ENCODE results near the gene RPS15.

Gene RPS15

DNA sequence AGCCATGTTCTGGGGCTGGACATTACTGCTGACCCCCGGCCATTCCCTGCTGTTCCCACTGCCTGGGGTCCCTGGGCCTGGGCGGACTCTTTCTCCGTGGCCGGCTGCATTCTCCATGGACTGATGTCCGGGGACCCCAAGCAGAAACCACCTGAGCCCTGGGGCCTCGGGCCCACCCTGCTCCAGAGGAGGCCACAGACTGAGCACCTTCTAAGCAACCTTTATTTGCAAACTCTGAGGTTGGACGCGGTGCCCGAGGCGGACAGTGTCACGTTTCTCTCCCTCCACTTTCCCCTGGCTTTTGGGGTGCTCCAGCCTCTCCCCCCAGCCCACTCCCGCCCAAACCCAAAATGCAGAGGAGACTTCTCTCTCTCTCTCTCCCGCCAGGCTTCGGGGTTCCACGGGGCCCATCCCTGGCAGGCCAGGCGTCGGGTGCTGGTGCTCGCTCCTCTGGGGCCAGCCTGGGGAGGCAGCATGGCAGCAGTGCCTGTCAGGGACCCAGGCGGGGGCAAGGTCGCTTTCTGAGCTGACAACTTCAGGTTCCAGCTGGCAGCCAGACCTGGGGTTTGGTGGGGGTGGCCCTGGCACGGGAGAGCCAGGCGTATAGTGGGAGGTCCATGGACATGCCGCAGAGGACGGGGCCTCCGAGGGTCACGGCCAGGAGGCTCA lies 43.2 kb downstream of the RPS15 start:
- no peaks in the 10 kb centered on the region for H3K27me3 ChIP-seq (ENCODE audit: insufficient read depth, low read length)
- no peaks in the 10 kb centered on the region for H3K79me2 ChIP-seq (ENCODE audit: insufficient read depth, low read length)
- TF ChIP-seq, protein P1, sequence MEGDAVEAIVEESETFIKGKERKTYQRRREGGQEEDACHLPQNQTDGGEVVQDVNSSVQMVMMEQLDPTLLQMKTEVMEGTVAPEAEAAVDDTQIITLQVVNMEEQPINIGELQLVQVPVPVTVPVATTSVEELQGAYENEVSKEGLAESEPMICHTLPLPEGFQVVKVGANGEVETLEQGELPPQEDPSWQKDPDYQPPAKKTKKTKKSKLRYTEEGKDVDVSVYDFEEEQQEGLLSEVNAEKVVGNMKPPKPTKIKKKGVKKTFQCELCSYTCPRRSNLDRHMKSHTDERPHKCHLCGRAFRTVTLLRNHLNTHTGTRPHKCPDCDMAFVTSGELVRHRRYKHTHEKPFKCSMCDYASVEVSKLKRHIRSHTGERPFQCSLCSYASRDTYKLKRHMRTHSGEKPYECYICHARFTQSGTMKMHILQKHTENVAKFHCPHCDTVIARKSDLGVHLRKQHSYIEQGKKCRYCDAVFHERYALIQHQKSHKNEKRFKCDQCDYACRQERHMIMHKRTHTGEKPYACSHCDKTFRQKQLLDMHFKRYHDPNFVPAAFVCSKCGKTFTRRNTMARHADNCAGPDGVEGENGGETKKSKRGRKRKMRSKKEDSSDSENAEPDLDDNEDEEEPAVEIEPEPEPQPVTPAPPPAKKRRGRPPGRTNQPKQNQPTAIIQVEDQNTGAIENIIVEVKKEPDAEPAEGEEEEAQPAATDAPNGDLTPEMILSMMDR (IDR thresholded peaks at IDR 0.05; ENCODE audit: low read length) = no peak
- TF ChIP-seq EZH2 (IDR thresholded peaks at IDR 0.05; ENCODE audit: borderline replicate concordance, low read length) = no peak
- H3K4me2 ChIP-seq (ENCODE audit: low read length) = no peak overlapping the region
- no peak overlapping the region for H3K4me3 ChIP-seq (ENCODE audit: low read depth, low read length, poor library complexity, severe bottlenecking)
- no peaks in the 10 kb centered on the region for H3F3A ChIP-seq (ENCODE audit: insufficient read depth, low read length)
- H3K9me2 ChIP-seq (ENCODE audit: low read depth, low read length) = no peaks in the 10 kb centered on the region
- no peak overlapping the region for H2AFZ ChIP-seq (ENCODE audit: low read length)
- no peak overlapping the region for H3K27ac ChIP-seq (ENCODE audit: low read depth, low read length, poor library complexity, severe bottlenecking)
- no peak overlapping the region for H3K9ac ChIP-seq (ENCODE audit: low read length)
- H3K9me3 ChIP-seq (ENCODE audit: low read length) = no peaks in the 10 kb centered on the region
- no peaks in the 10 kb centered on the region for H4K20me1 ChIP-seq (ENCODE audit: insufficient read depth, low read length)
- peaks cover 14% of the 10 kb centered on the region for H3K4me1 ChIP-seq (ENCODE audit: insufficient read depth, low read length, severe bottlenecking)
- peaks cover 6% of the 10 kb centered on the region; the same call in 1 of the 2 replicates for H3K36me3 ChIP-seq (ENCODE audit: insufficient read depth, low read length)

DNA sequence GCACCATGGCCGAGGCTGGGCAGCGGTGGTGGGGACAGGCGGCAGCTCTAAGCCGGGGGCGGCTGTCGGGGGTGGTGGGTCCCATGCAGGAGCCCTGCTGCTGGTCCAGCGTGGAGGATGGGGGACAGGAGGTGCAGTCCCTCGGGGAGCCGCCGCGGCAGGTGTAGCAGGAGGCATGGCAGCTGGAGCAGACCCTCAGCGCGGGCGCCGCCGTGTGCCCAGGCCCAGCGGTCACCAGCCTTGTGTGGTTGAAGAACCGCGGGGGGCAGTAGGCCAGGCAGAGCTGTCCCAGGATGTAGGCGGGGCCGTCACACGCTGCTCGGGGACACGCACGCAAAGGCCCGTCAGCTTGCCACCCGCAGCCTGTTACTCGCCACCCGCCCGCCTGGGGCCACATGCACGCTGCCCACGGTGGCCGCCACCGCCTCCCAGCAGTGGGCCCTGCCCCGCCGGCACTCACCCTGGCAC lies 43.7 kb downstream of the RPS15 start:
- Histone ChIP-seq H3K4me3 (ENCODE audit: low read depth, low read length, poor library complexity, severe bottlenecking) (no peak overlapping the region), H3K27ac (ENCODE audit: low read depth, low read length, poor library complexity, severe bottlenecking) (no peak overlapping the region), H3K9me3 (ENCODE audit: low read length) (no peaks in the 10 kb centered on the region), H3K9ac (ENCODE audit: low read length) (no peak overlapping the region), H3K4me2 (ENCODE audit: low read length) (no peak overlapping the region), H3K36me3 (ENCODE audit: insufficient read depth, low read length) (peaks cover 5% of the 10 kb centered on the region; the same call in 1 of the 2 replicates), H2AFZ (ENCODE audit: low read length) (no peak overlapping the region), H3F3A (ENCODE audit: insufficient read depth, low read length) (no peaks in the 10 kb centered on the region), H3K9me2 (ENCODE audit: low read depth, low read length) (no peaks in the 10 kb centered on the region), H3K4me1 (ENCODE audit: insufficient read depth, low read length, severe bottlenecking) (peaks cover 14% of the 10 kb centered on the region), H4K20me1 (ENCODE audit: insufficient read depth, low read length) (no peaks in the 10 kb centered on the region), H3K27me3 (ENCODE audit: insufficient read depth, low read length) (no peaks in the 10 kb centered on the region; the same call in 1 of the 2 replicates), H3K79me2 (ENCODE audit: insufficient read depth, low read length) (no peaks in the 10 kb centered on the region)
- TF ChIP-seq, protein P1 (IDR thresholded peaks at IDR 0.05; ENCODE audit: low read length) = no peak
- no peak for TF ChIP-seq EZH2 (IDR thresholded peaks at IDR 0.05; ENCODE audit: borderline replicate concordance, low read length)

DNA sequence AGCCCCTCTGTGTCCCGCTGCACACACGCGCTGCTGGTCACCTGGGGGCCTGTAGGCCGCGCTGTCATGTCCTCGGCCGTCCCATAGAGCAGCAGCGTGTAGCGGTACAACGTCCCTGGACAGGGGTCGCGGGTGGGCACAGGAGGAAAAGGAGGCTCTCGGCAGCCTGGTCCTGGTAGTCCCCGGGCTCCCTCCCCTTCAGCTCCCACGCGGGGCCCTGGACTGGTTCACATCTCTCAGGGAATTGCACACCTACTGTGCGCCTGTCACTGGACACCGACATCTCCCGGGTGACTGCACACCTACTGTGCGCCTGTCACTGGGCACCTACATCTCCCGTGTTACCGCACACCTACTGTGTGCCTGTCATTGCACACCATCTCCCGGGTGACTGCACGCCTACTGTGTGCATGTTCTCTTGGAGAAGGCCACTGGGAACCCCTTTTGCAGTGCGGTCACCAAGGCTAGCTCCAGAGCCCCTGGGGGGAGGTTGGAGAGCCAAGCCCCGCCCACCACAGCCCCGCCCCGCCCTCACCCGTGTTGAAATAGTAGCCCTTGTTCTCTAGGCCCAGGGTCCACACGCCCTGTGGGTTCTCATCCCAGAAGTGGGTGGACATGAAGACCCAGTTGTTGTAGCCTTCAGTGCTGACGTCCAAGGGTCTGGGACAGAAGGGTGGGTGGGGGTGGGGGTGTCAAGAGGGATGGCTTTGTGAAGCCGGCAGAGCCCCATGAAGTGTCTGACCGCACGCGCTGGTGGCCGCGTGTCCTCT lies 44.4 kb downstream of the RPS15 start:
- Histone ChIP-seq H3K4me2 (ENCODE audit: low read length) (no peak overlapping the region), H3K9me2 (ENCODE audit: low read depth, low read length) (no peaks in the 10 kb centered on the region), H3F3A (ENCODE audit: insufficient read depth, low read length) (no peaks in the 10 kb centered on the region), H3K79me2 (ENCODE audit: insufficient read depth, low read length) (no peaks in the 10 kb centered on the region), H3K9ac (ENCODE audit: low read length) (no peak overlapping the region), H3K36me3 (ENCODE audit: insufficient read depth, low read length) (no peaks in the 10 kb centered on the region), H3K9me3 (ENCODE audit: low read length) (no peaks in the 10 kb centered on the region), H3K27ac (ENCODE audit: low read depth, low read length, poor library complexity, severe bottlenecking) (no peak overlapping the region), H3K4me3 (ENCODE audit: low read depth, low read length, poor library complexity, severe bottlenecking) (no peak overlapping the region), H3K27me3 (ENCODE audit: insufficient read depth, low read length) (no peaks in the 10 kb centered on the region; the same call in 1 of the 2 replicates), H3K4me1 (ENCODE audit: insufficient read depth, low read length, severe bottlenecking) (peaks cover 14% of the 10 kb centered on the region), H2AFZ (ENCODE audit: low read length) (no peak overlapping the region), H4K20me1 (ENCODE audit: insufficient read depth, low read length) (no peaks in the 10 kb centered on the region)
- no peak for TF ChIP-seq EZH2 (IDR thresholded peaks at IDR 0.05; ENCODE audit: borderline replicate concordance, low read length)
- TF ChIP-seq, protein P1 (IDR thresholded peaks at IDR 0.05; ENCODE audit: low read length) = no peak
